WTC11 (cell line): Measurements from ENCODE around the gene ZNF212.

Source experiments
- ATF3 ChIP-seq: sonication (generic); formaldehyde crosslinking; conservative IDR thresholded peaks from 2 replicates; pipeline ENCODE4 v1.8.1; 2022; ENCODE audit warnings: mild to moderate bottlenecking, missing genetic modification reagents
- CTCF ChIP-seq: fragments of 200-600 bp; IDR thresholded peaks from 2 replicates; pipeline ENCODE4 v1.8.0; 2022; ENCODE audit warnings: antibody characterized with exemption
- PRDM15 ChIP-seq: sonication (generic); formaldehyde crosslinking; IDR thresholded peaks from 2 replicates; pipeline ENCODE4 v1.8.0; 2022; ENCODE audit warnings: missing genetic modification reagents
- SP1 ChIP-seq: sonication (generic); formaldehyde crosslinking; conservative IDR thresholded peaks from 2 replicates; pipeline ENCODE4 v1.8.1; 2022; ENCODE audit warnings: missing genetic modification reagents
- USF2 ChIP-seq: sonication (generic); formaldehyde crosslinking; IDR thresholded peaks from 2 replicates; pipeline ENCODE4 v1.8.1; 2023; ENCODE audit warnings: mild to moderate bottlenecking, missing genetic modification reagents, moderate library complexity
- ZNF121 ChIP-seq: sonication (generic); formaldehyde crosslinking; IDR thresholded peaks from 2 replicates; pipeline ENCODE4 v1.8.0; 2023; ENCODE audit warnings: missing genetic modification reagents
- ZNF425 ChIP-seq: fragments of 250-450 bp; sonication (Bioruptor Pico); conservative IDR thresholded peaks from 2 replicates; pipeline ENCODE4 v1.9.0; 2021; ENCODE audit warnings: mild to moderate bottlenecking

GRCh38 chr7:149302865-149303264 is 63.4 kb downstream of the ZNF212 start:
- TF ChIP-seq PRDM15 (CRISPR knock-in tag) = no peak
- no peak for TF ChIP-seq ZNF425
- TF ChIP-seq CTCF = no peak
- no peak for TF ChIP-seq ATF3 (CRISPR knock-in tag)
- TF ChIP-seq USF2 (CRISPR knock-in tag) = no peak
- TF ChIP-seq SP1 (CRISPR knock-in tag) = no peak
- TF ChIP-seq ZNF121 (CRISPR knock-in tag) = no peak
